Suppressor macrophage treated with lipopolysaccharide for 1 hour (primary cell): Measurements from ENCODE around the gene RHBDF2.

Source experiments
- DNase-seq, 3 donors: peaks; one replicate each; pipeline ENCODE4 v3.0.0-alpha.2; 2020 to 2022

RHBDF2 gene

GRCh38 chr17:76452660-76453430 lies 48.4 kb downstream of the RHBDF2 start, which contains the start of gene UBE2O:
Gene UBE2O, minus strand, starts transcription at chr17:76453152. Its CDS starts 11 bp downstream, at chr17:76453141.
- DNase-seq, result peak; percentile 91 to 97 (median 95)

GRCh38 chr17:76452127-76452659 lies 49.0 kb downstream of the RHBDF2 start:
- peak; percentile 25 to 57 (median 36) for DNase-seq

GRCh38 chr17:76451506-76451905 lies 49.7 kb downstream of the RHBDF2 start:
- no peak for DNase-seq

- no peak for DNase-seq
These were observed 52.1 kb downstream of the RHBDF2 start for GRCh38 chr17:76449126-76449525.

GRCh38 chr17:76447931-76448652 lies 53.1 kb downstream of the RHBDF2 start:
- no peak for DNase-seq

- peak in 2 of 3 donors; percentile 50 to 53 for DNase-seq
These were observed 54.6 kb downstream of the RHBDF2 start for GRCh38 chr17:76446449-76447231.

GRCh38 chr17:76445697-76446448 lies 55.4 kb downstream of the RHBDF2 start:
- DNase-seq, result peak in 1 of 3 donors; percentile 27

- DNase-seq, result no peak
These were observed 56.5 kb downstream of the RHBDF2 start for GRCh38 chr17:76444518-76445311.

GRCh38 chr17:76442341-76443338 lies 58.6 kb downstream of the RHBDF2 start:
- no peak for DNase-seq

GRCh38 chr17:76441686-76442340 lies 59.4 kb downstream of the RHBDF2 start:
- no peak for DNase-seq

- no peak for DNase-seq
These were observed 60.4 kb downstream of the RHBDF2 start for GRCh38 chr17:76440751-76441362.

GRCh38 chr17:76439314-76439928 lies 61.8 kb downstream of the RHBDF2 start:
- DNase-seq, result no peak

GRCh38 chr17:76438906-76439305 lies 62.3 kb downstream of the RHBDF2 start:
- no peak for DNase-seq

- DNase-seq, result no peak
These were observed 63.5 kb downstream of the RHBDF2 start for GRCh38 chr17:76437467-76438402.

- no peak for DNase-seq
These were observed 65.5 kb downstream of the RHBDF2 start for GRCh38 chr17:76435751-76436150.

GRCh38 chr17:76434870-76435269 lies 66.4 kb downstream of the RHBDF2 start:
- DNase-seq, result no peak

GRCh38 chr17:76433693-76434092 lies 67.5 kb downstream of the RHBDF2 start:
- no peak for DNase-seq
